ENCODE measurements around the gene RARB.

RARB gene
- total RNA-seq = 0 reads per million in 4 donors

GRCh38 chr3:25427942-25428788 is at the start of gene RARB:
RARB (plus strand) TSS chr3:25428263; CDS start chr3:25428732, 469 bp downstream.
- no peak for DNase-seq

DNA sequence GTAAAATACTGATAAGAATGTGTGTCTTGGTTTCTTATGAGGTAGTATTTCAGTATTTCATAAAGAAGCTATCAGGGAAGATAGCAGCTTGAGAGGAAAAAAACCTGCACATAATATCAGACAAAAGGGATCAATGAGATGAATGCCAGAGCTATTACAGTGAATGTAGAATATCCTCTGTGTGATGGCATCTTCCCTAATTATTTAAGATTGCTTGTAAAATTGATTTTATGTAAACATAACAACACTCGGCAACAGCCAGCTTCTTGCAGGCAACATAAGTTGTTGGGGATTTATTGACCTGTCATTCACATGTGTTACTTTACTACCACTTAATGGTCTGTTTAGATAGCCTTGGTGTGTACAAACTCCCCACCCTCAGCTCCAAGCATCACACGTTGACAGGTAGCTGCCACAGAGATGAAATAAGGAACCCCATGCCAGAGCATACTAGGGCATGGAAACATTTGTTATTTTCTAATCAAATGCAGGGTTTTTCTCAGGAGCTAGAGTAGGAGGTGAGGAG is 49.2 kb upstream of the RARB start:
- no peak for DNase-seq

DNA sequence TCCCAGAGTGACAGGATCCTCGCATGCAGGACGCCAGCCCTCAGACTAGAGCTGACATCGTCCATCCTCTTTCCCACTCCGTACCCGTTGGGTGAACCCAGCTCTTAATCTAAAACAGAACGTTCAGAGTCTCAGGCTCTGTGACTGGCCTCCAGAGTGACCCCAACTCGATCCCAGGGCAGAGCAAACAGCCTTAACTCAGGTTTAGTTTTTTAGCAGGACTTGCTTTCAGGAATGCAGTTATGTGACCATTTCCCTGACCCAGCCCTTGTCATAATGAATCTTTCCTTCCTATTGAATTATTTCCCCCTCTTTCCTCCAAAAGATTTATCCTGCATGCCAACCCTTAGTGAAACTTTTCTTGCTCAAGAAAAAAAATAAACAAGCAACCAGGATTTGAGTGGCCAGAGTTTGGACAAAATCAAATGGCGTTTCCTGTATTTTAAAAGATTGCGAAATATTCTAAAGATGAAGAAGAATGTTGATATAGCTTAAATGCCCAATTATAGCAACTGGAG is 47.8 kb upstream of the RARB start:
- DNase-seq = no peak

- DNase-seq = no peak
Measured at GRCh38 chr3:25381083-25381482, 47.0 kb upstream of the RARB start.

GRCh38 chr3:25384471-25384870 is 43.6 kb upstream of the RARB start:
- no peak for DNase-seq

DNA sequence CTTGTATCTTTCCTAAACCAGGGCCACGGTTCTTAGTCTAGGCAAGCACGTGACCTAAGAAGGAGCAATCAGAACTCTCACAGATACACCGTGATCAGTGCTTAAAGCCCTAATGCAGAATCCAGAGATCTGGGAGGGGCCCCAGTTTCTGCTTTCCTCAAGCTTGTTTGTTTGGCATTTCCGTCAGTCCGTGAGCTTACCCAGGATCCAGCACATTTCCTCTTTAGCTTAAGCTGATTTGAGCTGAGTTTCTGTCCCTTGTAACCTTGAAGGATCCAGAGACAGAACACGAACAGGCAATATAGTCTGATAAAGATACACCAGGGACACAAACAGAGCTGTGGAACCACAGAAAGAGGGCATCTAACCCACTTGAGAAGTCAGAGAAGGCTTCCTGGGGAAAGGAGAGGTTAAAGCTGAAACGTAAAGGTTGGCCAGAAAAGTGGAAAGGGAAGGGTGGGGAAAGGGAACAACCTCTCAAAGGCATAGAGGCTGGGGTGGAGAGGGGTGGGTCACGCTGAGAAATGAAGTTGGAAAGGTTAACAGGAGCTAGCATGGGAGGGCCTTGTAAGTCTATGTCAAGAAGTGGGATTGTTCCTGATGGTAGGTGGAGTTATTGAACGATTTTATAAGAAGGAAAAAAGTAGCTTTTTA is 42.1 kb upstream of the RARB start:
- no peak for DNase-seq

DNA sequence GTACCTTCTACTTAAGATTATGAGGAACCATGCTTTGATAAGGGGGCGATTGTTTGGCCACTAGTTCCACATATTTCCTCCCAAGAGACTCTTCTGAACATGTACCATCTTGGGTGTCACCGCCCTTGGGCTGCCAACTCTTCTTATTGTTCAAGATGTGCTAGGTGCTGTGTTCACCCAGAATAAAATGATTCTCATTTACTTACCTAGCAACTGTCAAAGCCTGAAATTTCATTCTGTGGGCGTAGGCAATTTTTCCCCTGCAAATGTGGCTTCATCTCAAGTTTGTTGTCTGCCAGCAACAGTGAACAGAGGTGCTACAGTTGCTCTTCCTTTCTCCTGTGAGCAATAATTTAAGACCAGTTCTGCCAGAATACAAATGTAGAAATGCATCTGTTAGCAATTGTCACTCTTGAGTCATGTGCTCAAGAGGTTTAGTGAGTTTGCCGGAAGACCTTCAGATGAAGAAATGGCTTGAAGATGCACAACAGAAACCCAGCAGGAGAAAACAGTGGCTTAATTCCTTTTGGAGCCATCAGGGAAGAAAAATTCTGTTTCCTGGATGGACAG is 41.3 kb upstream of the RARB start:
- no peak for DNase-seq

GRCh38 chr3:25390605-25391004 is 37.5 kb upstream of the RARB start:
- DNase-seq = no peak

- no peak for DNase-seq
Measured at GRCh38 chr3:25396251-25396650, 31.8 kb upstream of the RARB start.

GRCh38 chr3:25396686-25397085 is 31.4 kb upstream of the RARB start:
- no peak for DNase-seq

DNA sequence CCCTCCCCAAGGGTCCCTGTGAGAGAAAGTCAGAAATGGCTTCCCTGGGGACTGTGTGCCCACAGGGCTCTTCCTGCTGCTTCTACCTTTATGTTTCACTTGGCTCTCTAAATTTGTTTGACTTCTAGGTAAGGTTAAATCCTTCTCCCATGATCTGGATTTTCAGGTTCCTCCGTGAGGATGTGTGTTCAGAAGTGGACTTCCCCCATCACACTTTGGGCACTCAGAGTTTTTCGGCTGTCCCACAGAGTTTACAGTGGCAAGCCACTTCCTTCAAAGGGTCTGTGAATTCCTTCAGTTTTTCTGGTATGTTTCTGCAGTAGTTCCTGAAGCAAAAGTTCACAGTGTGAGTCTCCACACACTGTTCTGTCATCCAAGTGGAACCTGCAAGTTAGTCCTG is 30.9 kb upstream of the RARB start:
- DNase-seq = no peak

DNA sequence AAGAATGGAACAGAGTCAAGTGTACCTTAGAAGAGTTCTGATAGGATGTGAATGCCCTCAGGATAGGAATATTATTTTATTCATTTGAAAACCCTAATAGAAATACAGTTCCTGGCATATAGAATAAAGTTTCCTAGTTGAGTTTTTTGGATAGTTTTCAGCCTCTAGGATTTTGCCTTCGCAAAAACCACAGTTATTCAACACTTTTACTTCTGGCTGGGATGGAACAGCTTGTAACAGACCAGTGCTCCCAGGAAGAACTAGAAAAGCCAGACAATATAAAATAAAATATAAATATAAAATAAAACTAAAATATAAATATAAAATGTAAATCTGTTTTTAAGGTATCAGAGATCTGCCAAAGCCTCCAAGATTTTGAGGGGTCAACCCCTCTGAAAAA is 27.5 kb upstream of the RARB start:
- no peak for DNase-seq

- DNase-seq = no peak
Measured at GRCh38 chr3:25403968-25404367, 24.1 kb upstream of the RARB start.

GRCh38 chr3:25404569-25404968 is 23.5 kb upstream of the RARB start:
- DNase-seq = no peak

- DNase-seq = no peak
Measured at GRCh38 chr3:25405335-25405734, 22.7 kb upstream of the RARB start.

GRCh38 chr3:25410703-25411102 is 17.4 kb upstream of the RARB start:
- DNase-seq = no peak

GRCh38 chr3:25412269-25412668 is 15.8 kb upstream of the RARB start:
- DNase-seq = no peak

GRCh38 chr3:25416176-25416575 is 11.9 kb upstream of the RARB start:
- DNase-seq = no peak

- DNase-seq = no peak
Measured at GRCh38 chr3:25418596-25418995, 9.5 kb upstream of the RARB start.

DNA sequence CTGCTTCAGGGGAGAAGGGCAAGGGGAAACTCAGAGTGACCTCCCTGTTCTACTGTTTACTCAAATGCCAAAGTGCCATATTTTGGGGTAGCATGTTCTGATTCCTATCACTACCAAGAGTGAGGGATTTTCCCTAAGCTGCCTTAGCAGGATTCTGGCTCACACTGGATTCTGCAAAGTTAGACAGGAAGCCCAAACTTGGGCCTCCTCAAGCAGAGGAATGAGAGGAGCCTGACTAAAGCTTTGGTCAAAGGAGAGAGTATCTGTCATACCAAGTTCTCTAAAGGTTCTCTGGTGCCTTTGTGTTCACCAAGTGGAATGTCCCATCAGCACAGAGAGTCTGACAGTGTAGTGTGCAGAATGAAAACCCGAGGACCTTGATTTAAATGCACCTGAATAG is 8.8 kb upstream of the RARB start:
- DNase-seq = no peak

GRCh38 chr3:25420147-25420546 is 7.9 kb upstream of the RARB start:
- no peak for DNase-seq

GRCh38 chr3:25420885-25421284 is 7.2 kb upstream of the RARB start:
- no peak for DNase-seq

- DNase-seq = no peak
Measured at GRCh38 chr3:25421747-25422146, 6.3 kb upstream of the RARB start.

All from T-helper 1 cell (primary cell).